ENCODE results near the gene PRPF39. TPM values are rescaled to one million over a fixed set of nuclear protein-coding genes. Genes with fewer than 3 reads are reported as not detected.

Gene PRPF39
- polyA plus RNA-seq, 2 donors, result 11.8 to 32.4 TPM

- Histone ChIP-seq H3K36me3 (ENCODE audit: control insufficient read depth in 2 of 2, insufficient read depth in 2 of 2, low read length in 1 of 2) (peaks cover 3 to 5% of the 10 kb centered on the region in 2 donors), H3K9me3 (ENCODE audit: control insufficient read depth in 2 of 2, insufficient read depth in 1 of 2, low read depth in 1 of 2, low read length in 1 of 2) (no peaks in the 10 kb centered on the region), H3K27me3 (ENCODE audit: control insufficient read depth in 1 of 2, insufficient read depth in 2 of 2, low read length in 2 of 2) (no peaks in the 10 kb centered on the region), H3K27ac (ENCODE audit: low read depth in 2 of 2, low read length in 1 of 2) (no peak overlapping the region), H3K4me1 (ENCODE audit: control insufficient read depth in 2 of 2, insufficient read depth in 2 of 2, low read length in 1 of 2) (no peaks in the 10 kb centered on the region), H3K4me3 (ENCODE audit: low read depth in 1 of 2, low read length in 2 of 2) (no peak overlapping the region)
- 87 to 92% methylated on average over 4 of the region's 4 CpGs for WGBS, 2 donors
Observed at GRCh38 chr14:45095143-45095542, 11.2 kb downstream of the PRPF39 start.

- H3K4me1 ChIP-seq (ENCODE audit: control insufficient read depth in 2 of 2, insufficient read depth in 2 of 2, low read length in 1 of 2), result no peaks in the 10 kb centered on the region
- H3K4me3 ChIP-seq (ENCODE audit: low read depth in 1 of 2, low read length in 2 of 2), result no peak overlapping the region
- H3K27me3 ChIP-seq (ENCODE audit: control insufficient read depth in 1 of 2, insufficient read depth in 2 of 2, low read length in 2 of 2), result no peaks in the 10 kb centered on the region
- 88 to 97% methylated on average over 4 of the region's 4 CpGs for WGBS, 2 donors
- no peak overlapping the region for H3K27ac ChIP-seq (ENCODE audit: low read depth in 2 of 2, low read length in 1 of 2)
- H3K36me3 ChIP-seq (ENCODE audit: control insufficient read depth in 2 of 2, insufficient read depth in 2 of 2, low read length in 1 of 2), result peaks cover 3 to 5% of the 10 kb centered on the region in 2 donors
- no peaks in the 10 kb centered on the region for H3K9me3 ChIP-seq (ENCODE audit: control insufficient read depth in 2 of 2, insufficient read depth in 1 of 2, low read depth in 1 of 2, low read length in 1 of 2)
Observed at GRCh38 chr14:45096218-45096617, 12.3 kb downstream of the PRPF39 start.

- Histone ChIP-seq H3K27ac (ENCODE audit: low read depth in 2 of 2, low read length in 1 of 2) (no peak overlapping the region), H3K9me3 (ENCODE audit: control insufficient read depth in 2 of 2, insufficient read depth in 1 of 2, low read depth in 1 of 2, low read length in 1 of 2) (no peaks in the 10 kb centered on the region), H3K4me3 (ENCODE audit: low read depth in 1 of 2, low read length in 2 of 2) (no peak overlapping the region), H3K4me1 (ENCODE audit: control insufficient read depth in 2 of 2, insufficient read depth in 2 of 2, low read length in 1 of 2) (no peaks in the 10 kb centered on the region), H3K27me3 (ENCODE audit: control insufficient read depth in 1 of 2, insufficient read depth in 2 of 2, low read length in 2 of 2) (no peaks in the 10 kb centered on the region), H3K36me3 (ENCODE audit: control insufficient read depth in 2 of 2, insufficient read depth in 2 of 2, low read length in 1 of 2) (peaks cover 3 to 4% of the 10 kb centered on the region in 2 donors)
Observed at GRCh38 chr14:45103806-45104205, 19.9 kb downstream of the PRPF39 start.

- Histone ChIP-seq H3K4me1 (ENCODE audit: control insufficient read depth in 2 of 2, insufficient read depth in 2 of 2, low read length in 1 of 2) (no peaks in the 10 kb centered on the region), H3K9me3 (ENCODE audit: control insufficient read depth in 2 of 2, insufficient read depth in 1 of 2, low read depth in 1 of 2, low read length in 1 of 2) (no peaks in the 10 kb centered on the region), H3K4me3 (ENCODE audit: low read depth in 1 of 2, low read length in 2 of 2) (no peak overlapping the region), H3K36me3 (ENCODE audit: control insufficient read depth in 2 of 2, insufficient read depth in 2 of 2, low read length in 1 of 2) (peaks cover 3 to 4% of the 10 kb centered on the region in 2 donors), H3K27me3 (ENCODE audit: control insufficient read depth in 1 of 2, insufficient read depth in 2 of 2, low read length in 2 of 2) (no peaks in the 10 kb centered on the region), H3K27ac (ENCODE audit: low read depth in 2 of 2, low read length in 1 of 2) (no peak overlapping the region)
- WGBS, 2 donors, result 61 to 94% methylated on average over 1 of the region's 1 CpG
Observed at GRCh38 chr14:45104561-45104960, 20.6 kb downstream of the PRPF39 start.

GRCh38 chr14:45112896-45113781, 29.2 kb downstream of the PRPF39 start:
- no peaks in the 10 kb centered on the region for H3K9me3 ChIP-seq (ENCODE audit: control insufficient read depth in 2 of 2, insufficient read depth in 1 of 2, low read depth in 1 of 2, low read length in 1 of 2)
- H3K4me1 ChIP-seq (ENCODE audit: control insufficient read depth in 2 of 2, insufficient read depth in 2 of 2, low read length in 1 of 2), result no peaks in the 10 kb centered on the region
- H3K27me3 ChIP-seq (ENCODE audit: control insufficient read depth in 1 of 2, insufficient read depth in 2 of 2, low read length in 2 of 2), result no peaks in the 10 kb centered on the region
- H3K36me3 ChIP-seq (ENCODE audit: control insufficient read depth in 2 of 2, insufficient read depth in 2 of 2, low read length in 1 of 2), result peaks cover 3 to 4% of the 10 kb centered on the region in 2 donors
- H3K4me3 ChIP-seq (ENCODE audit: low read depth in 1 of 2, low read length in 2 of 2), result no peak overlapping the region
- WGBS, 2 donors, result 79 to 84% methylated on average over 6 of the region's 6 CpGs
- H3K27ac ChIP-seq (ENCODE audit: low read depth in 2 of 2, low read length in 1 of 2), result no peak overlapping the region

- H3K27me3 ChIP-seq (ENCODE audit: control insufficient read depth in 1 of 2, insufficient read depth in 2 of 2, low read length in 2 of 2), result no peaks in the 10 kb centered on the region
- H3K4me3 ChIP-seq (ENCODE audit: low read depth in 1 of 2, low read length in 2 of 2), result no peak overlapping the region
- no peaks in the 10 kb centered on the region for H3K4me1 ChIP-seq (ENCODE audit: control insufficient read depth in 2 of 2, insufficient read depth in 2 of 2, low read length in 1 of 2)
- H3K27ac ChIP-seq (ENCODE audit: low read depth in 2 of 2, low read length in 1 of 2), result no peak overlapping the region
- WGBS, 2 donors, result 62 to 69% methylated on average over 3 of the region's 3 CpGs
- peaks cover 4 to 5% of the 10 kb centered on the region in 2 donors for H3K36me3 ChIP-seq (ENCODE audit: control insufficient read depth in 2 of 2, insufficient read depth in 2 of 2, low read length in 1 of 2)
- no peaks in the 10 kb centered on the region for H3K9me3 ChIP-seq (ENCODE audit: control insufficient read depth in 2 of 2, insufficient read depth in 1 of 2, low read depth in 1 of 2, low read length in 1 of 2)
Observed at GRCh38 chr14:45114327-45114726, 30.4 kb downstream of the PRPF39 start.

- H3K9me3 ChIP-seq (ENCODE audit: control insufficient read depth in 2 of 2, insufficient read depth in 1 of 2, low read depth in 1 of 2, low read length in 1 of 2), result no peaks in the 10 kb centered on the region
- H3K4me3 ChIP-seq (ENCODE audit: low read depth in 1 of 2, low read length in 2 of 2), result no peak overlapping the region
- no peak overlapping the region for H3K27ac ChIP-seq (ENCODE audit: low read depth in 2 of 2, low read length in 1 of 2)
- H3K27me3 ChIP-seq (ENCODE audit: control insufficient read depth in 1 of 2, insufficient read depth in 2 of 2, low read length in 2 of 2), result no peaks in the 10 kb centered on the region
- H3K36me3 ChIP-seq (ENCODE audit: control insufficient read depth in 2 of 2, insufficient read depth in 2 of 2, low read length in 1 of 2), result peaks cover 3 to 9% of the 10 kb centered on the region in 2 donors
- 89 to 92% methylated on average over 6 of the region's 6 CpGs for WGBS, 2 donors
- H3K4me1 ChIP-seq (ENCODE audit: control insufficient read depth in 2 of 2, insufficient read depth in 2 of 2, low read length in 1 of 2), result no peaks in the 10 kb centered on the region
Observed at GRCh38 chr14:45118594-45118993, 34.7 kb downstream of the PRPF39 start.

GRCh38 chr14:45120096-45120495, 36.2 kb downstream of the PRPF39 start:
- no peak overlapping the region for H3K27ac ChIP-seq (ENCODE audit: low read depth in 2 of 2, low read length in 1 of 2)
- H3K4me3 ChIP-seq (ENCODE audit: low read depth in 1 of 2, low read length in 2 of 2), result no peak overlapping the region
- H3K36me3 ChIP-seq (ENCODE audit: control insufficient read depth in 2 of 2, insufficient read depth in 2 of 2, low read length in 1 of 2), result peaks cover 2 to 9% of the 10 kb centered on the region in 2 donors
- 48 to 67% methylated on average over 1 of the region's 1 CpG for WGBS, 2 donors
- no peaks in the 10 kb centered on the region for H3K9me3 ChIP-seq (ENCODE audit: control insufficient read depth in 2 of 2, insufficient read depth in 1 of 2, low read depth in 1 of 2, low read length in 1 of 2)
- no peaks in the 10 kb centered on the region for H3K27me3 ChIP-seq (ENCODE audit: control insufficient read depth in 1 of 2, insufficient read depth in 2 of 2, low read length in 2 of 2)
- H3K4me1 ChIP-seq (ENCODE audit: control insufficient read depth in 2 of 2, insufficient read depth in 2 of 2, low read length in 1 of 2), result no peaks in the 10 kb centered on the region

GRCh38 chr14:45123271-45123670, 39.4 kb downstream of the PRPF39 start:
- Histone ChIP-seq H3K27me3 (ENCODE audit: control insufficient read depth in 1 of 2, insufficient read depth in 2 of 2, low read length in 2 of 2) (no peaks in the 10 kb centered on the region), H3K36me3 (ENCODE audit: control insufficient read depth in 2 of 2, insufficient read depth in 2 of 2, low read length in 1 of 2) (peaks cover 4 to 6% of the 10 kb centered on the region in 2 donors), H3K27ac (ENCODE audit: low read depth in 2 of 2, low read length in 1 of 2) (no peak overlapping the region), H3K4me3 (ENCODE audit: low read depth in 1 of 2, low read length in 2 of 2) (no peak overlapping the region), H3K9me3 (ENCODE audit: control insufficient read depth in 2 of 2, insufficient read depth in 1 of 2, low read depth in 1 of 2, low read length in 1 of 2) (no peaks in the 10 kb centered on the region), H3K4me1 (ENCODE audit: control insufficient read depth in 2 of 2, insufficient read depth in 2 of 2, low read length in 1 of 2) (no peaks in the 10 kb centered on the region)
- 96 to 97% methylated on average over 3 of the region's 3 CpGs for WGBS, 2 donors

GRCh38 chr14:45125754-45126153, 41.8 kb downstream of the PRPF39 start:
- no peak overlapping the region for H3K27ac ChIP-seq (ENCODE audit: low read depth in 2 of 2, low read length in 1 of 2)
- no peak overlapping the region for H3K4me3 ChIP-seq (ENCODE audit: low read depth in 1 of 2, low read length in 2 of 2)
- H3K9me3 ChIP-seq (ENCODE audit: control insufficient read depth in 2 of 2, insufficient read depth in 1 of 2, low read depth in 1 of 2, low read length in 1 of 2), result no peaks in the 10 kb centered on the region
- peaks cover 2 to 6% of the 10 kb centered on the region in 2 donors for H3K36me3 ChIP-seq (ENCODE audit: control insufficient read depth in 2 of 2, insufficient read depth in 2 of 2, low read length in 1 of 2)
- WGBS, 2 donors, result 98% methylated on average over 2 of the region's 2 CpGs
- no peaks in the 10 kb centered on the region for H3K4me1 ChIP-seq (ENCODE audit: control insufficient read depth in 2 of 2, insufficient read depth in 2 of 2, low read length in 1 of 2)
- H3K27me3 ChIP-seq (ENCODE audit: control insufficient read depth in 1 of 2, insufficient read depth in 2 of 2, low read length in 2 of 2), result no peaks in the 10 kb centered on the region
